ENCODE results near the gene TRPM2.

GRCh38 chr21:44354775-44355771, 1.7 kb downstream of the TRPM2 start:
- TF ChIP-seq ZFX (IDR thresholded peaks at IDR 0.05) (no peak), CTCF (conservative IDR thresholded peaks at IDR 0.05) (no peak)

Measured in C4-2B (cell line).